Endothelial cell of umbilical vein (primary cell): Measurements from ENCODE around the gene PRPF40A.

Experiments used
- CTCF ChIP-seq, 2 donors: IDR thresholded peaks; 1 replicate in 1 of 2; 2 replicates in 1 of 2; pipeline ENCODE4 v1.5.1; 2011; ENCODE audit warnings: low read length in 2 of 2, mild to moderate bottlenecking in 2 of 2, moderate library complexity in 2 of 2, control low read depth in 1 of 2, inconsistent platforms in 1 of 2, low read depth in 1 of 2; ENCODE audit not compliant: insufficient read depth in 1 of 2; ENCODE audit errors: extremely low read depth in 1 of 2
- EZH2 ChIP-seq: IDR thresholded peaks from 2 replicates; pipeline ENCODE4 v1.6.1; 2012; ENCODE audit warnings: borderline replicate concordance, low read depth, mild to moderate bottlenecking, moderate library complexity, low read length, inconsistent platforms; ENCODE audit not compliant: severe bottlenecking
- FOS ChIP-seq: IDR thresholded peaks from 2 replicates; pipeline ENCODE4 v1.6.1; 2011; ENCODE audit warnings: mild to moderate bottlenecking, low read length, moderate library complexity, borderline replicate concordance; ENCODE audit not compliant: insufficient read depth
- GATA2 ChIP-seq: IDR thresholded peaks from 2 replicates; pipeline ENCODE4 v1.7.0; 2011; ENCODE audit warnings: low read depth, mild to moderate bottlenecking, moderate library complexity, mixed read lengths, low read length; ENCODE audit not compliant: insufficient read length, insufficient read depth
- JUN ChIP-seq: IDR thresholded peaks from 2 replicates; pipeline ENCODE4 v1.6.1; 2011; ENCODE audit warnings: borderline replicate concordance, low read depth; ENCODE audit not compliant: insufficient read length, insufficient read depth
- MYC ChIP-seq: IDR thresholded peaks from one replicate; pipeline ENCODE4 v1.6.1; 2011; ENCODE audit warnings: mild to moderate bottlenecking, low read depth, low read length
- POLR2A ChIP-seq: IDR thresholded peaks from 2 replicates; pipeline ENCODE4 v1.6.1; 2012; ENCODE audit warnings: low read depth, mild to moderate bottlenecking, control low read depth, low read length
- POLR2AphosphoS5 ChIP-seq: IDR thresholded peaks from 2 replicates; pipeline ENCODE4 v1.6.1; 2012; ENCODE audit warnings: low read depth, mild to moderate bottlenecking, control low read depth, low read length, moderate library complexity; ENCODE audit not compliant: insufficient read depth
- TF ChIP-seq, protein P1 (sequence below): IDR thresholded peaks from 2 replicates; pipeline ENCODE4 v1.6.1; 2011; ENCODE audit not compliant: insufficient read depth, insufficient read length

DNA sequence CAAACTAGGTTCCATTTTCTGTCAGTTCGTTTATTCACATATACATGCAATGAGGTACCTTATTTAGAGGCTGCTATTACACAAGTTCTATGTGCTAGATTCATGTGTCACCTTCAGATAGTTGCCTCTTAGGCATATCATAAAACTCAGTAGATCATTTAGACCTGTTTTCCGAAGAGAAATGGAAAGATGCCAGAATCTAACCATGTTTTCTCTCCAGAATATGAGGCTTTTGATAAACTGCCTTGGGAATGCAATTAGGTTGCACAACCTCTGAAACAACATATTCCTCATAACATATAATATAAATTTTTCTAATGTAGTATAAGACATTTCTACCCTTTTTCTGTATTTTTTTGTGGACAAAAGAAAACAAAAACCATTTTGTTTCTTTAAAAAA, 108.1 kb downstream of the PRPF40A start:
- TF ChIP-seq POLR2A = no peak
- TF ChIP-seq CTCF (IDR thresholded peaks at IDR 0.05; ENCODE audit: extremely low read depth in 1 of 2, insufficient read depth in 1 of 2, low read depth in 1 of 2, low read length in 2 of 2) = no peak
- TF ChIP-seq EZH2 = no peak
- TF ChIP-seq FOS = no peak
- TF ChIP-seq, protein P1, sequence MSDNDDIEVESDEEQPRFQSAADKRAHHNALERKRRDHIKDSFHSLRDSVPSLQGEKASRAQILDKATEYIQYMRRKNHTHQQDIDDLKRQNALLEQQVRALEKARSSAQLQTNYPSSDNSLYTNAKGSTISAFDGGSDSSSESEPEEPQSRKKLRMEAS = no peak
- TF ChIP-seq POLR2AphosphoS5 = no peak
- no peak for TF ChIP-seq JUN
- no peak for TF ChIP-seq MYC
- no peak for TF ChIP-seq GATA2
